Endothelial cell (in vitro differentiated cells): Measurements from ENCODE around the gene NFKBIE. TPM values are rescaled to one million over a fixed set of nuclear protein-coding genes. Genes with fewer than 3 reads are reported as not detected.
A peak's percentile ranks its signal among the peaks of the same experiment; 100 is the strongest.

Experiments used
- DNase-seq: peaks from one replicate; pipeline ENCODE4 v3.0.0; 2021; ENCODE audit warnings: low spot score
- H3K27ac Mint-ChIP-seq: one replicate; pipeline ENCODE4 v1.8.0; 2021; ENCODE audit warnings: mixed read lengths, inconsistent platforms; ENCODE audit not compliant: unreplicated experiment
- H3K27me3 Mint-ChIP-seq: one replicate; pipeline ENCODE4 v1.8.0; 2021; ENCODE audit warnings: mild to moderate bottlenecking, moderate library complexity, mixed read lengths, inconsistent platforms; ENCODE audit not compliant: unreplicated experiment
- H3K36me3 Mint-ChIP-seq: one replicate; pipeline ENCODE4 v1.8.0; 2021; ENCODE audit warnings: mild to moderate bottlenecking, low read depth, mixed read lengths, inconsistent platforms; ENCODE audit not compliant: unreplicated experiment
- H3K4me1 Mint-ChIP-seq: one replicate; pipeline ENCODE4 v1.8.0; 2021; ENCODE audit warnings: mild to moderate bottlenecking, mixed read lengths, inconsistent platforms; ENCODE audit not compliant: unreplicated experiment
- H3K4me3 Mint-ChIP-seq: one replicate; pipeline ENCODE4 v1.8.0; 2021; ENCODE audit warnings: mild to moderate bottlenecking, mixed read lengths, inconsistent platforms; ENCODE audit not compliant: unreplicated experiment
- H3K9me3 Mint-ChIP-seq: one replicate; pipeline ENCODE4 v1.8.0; 2021; ENCODE audit warnings: mixed read lengths, inconsistent platforms; ENCODE audit not compliant: unreplicated experiment
- total RNA-seq: library from RNA; stranded (reverse); fragmentation: NEBNext Ultra II Directional; extraction: Animal tissue kit (Norgen Biotek cat#: 25700); gene quantifications from one replicate; pipeline ENCODE4 v1.2.1, GENCODE V29; 2021; ENCODE audit not compliant: unreplicated experiment
- TF ChIP-seq, protein P1 (sequence below): fragments of 200-600 bp; sonication (generic); IDR thresholded peaks from one replicate; pipeline ENCODE4 v1.5.0; 2021; ENCODE audit warnings: antibody characterized with exemption; ENCODE audit not compliant: unreplicated experiment

The NFKBIE gene
- total RNA-seq, 1 donor from 2014 or later = 16.7 TPM

GRCh38 chr6:44301782-44302564 lies 36.6 kb upstream of the NFKBIE start:
- Mint-ChIP-seq H3K27me3 (peaks cover 7% of the 10 kb centered on the region), H3K36me3 (peaks cover 23% of the 10 kb centered on the region), H3K4me3 (no peak overlapping the region), H3K4me1 (peaks cover 3% of the 10 kb centered on the region), H3K27ac (no peak overlapping the region), H3K9me3 (no peaks in the 10 kb centered on the region)
- no peak for DNase-seq
- TF ChIP-seq, protein P1, sequence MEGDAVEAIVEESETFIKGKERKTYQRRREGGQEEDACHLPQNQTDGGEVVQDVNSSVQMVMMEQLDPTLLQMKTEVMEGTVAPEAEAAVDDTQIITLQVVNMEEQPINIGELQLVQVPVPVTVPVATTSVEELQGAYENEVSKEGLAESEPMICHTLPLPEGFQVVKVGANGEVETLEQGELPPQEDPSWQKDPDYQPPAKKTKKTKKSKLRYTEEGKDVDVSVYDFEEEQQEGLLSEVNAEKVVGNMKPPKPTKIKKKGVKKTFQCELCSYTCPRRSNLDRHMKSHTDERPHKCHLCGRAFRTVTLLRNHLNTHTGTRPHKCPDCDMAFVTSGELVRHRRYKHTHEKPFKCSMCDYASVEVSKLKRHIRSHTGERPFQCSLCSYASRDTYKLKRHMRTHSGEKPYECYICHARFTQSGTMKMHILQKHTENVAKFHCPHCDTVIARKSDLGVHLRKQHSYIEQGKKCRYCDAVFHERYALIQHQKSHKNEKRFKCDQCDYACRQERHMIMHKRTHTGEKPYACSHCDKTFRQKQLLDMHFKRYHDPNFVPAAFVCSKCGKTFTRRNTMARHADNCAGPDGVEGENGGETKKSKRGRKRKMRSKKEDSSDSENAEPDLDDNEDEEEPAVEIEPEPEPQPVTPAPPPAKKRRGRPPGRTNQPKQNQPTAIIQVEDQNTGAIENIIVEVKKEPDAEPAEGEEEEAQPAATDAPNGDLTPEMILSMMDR = no peak

DNA sequence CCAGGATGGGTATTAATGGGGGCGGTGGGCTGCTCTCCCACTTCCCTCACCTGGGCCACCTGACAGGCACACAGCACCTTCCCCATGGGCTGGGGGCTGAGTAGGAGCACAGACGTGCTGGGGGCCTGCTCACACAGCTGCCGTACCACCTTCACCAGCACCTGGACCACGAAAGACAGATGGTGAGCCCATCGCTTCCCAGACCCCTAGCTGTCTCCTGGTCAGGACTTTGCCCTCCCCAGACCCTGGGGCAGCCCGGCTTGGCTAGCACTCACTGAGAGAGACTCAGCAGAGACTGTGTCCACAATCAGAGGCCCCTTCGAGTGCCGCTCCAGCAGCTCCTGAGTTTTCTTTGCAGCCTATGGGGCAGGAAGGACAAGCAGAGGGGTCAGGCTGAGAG lies 35.8 kb upstream of the NFKBIE start:
- Mint-ChIP-seq H3K27me3 (peaks cover 15% of the 10 kb centered on the region), H3K27ac (no peak overlapping the region), H3K4me3 (no peak overlapping the region), H3K9me3 (no peaks in the 10 kb centered on the region), H3K4me1 (peaks cover 3% of the 10 kb centered on the region), H3K36me3 (peaks cover 23% of the 10 kb centered on the region)
- TF ChIP-seq, protein P1 = no peak
- no peak for DNase-seq

DNA sequence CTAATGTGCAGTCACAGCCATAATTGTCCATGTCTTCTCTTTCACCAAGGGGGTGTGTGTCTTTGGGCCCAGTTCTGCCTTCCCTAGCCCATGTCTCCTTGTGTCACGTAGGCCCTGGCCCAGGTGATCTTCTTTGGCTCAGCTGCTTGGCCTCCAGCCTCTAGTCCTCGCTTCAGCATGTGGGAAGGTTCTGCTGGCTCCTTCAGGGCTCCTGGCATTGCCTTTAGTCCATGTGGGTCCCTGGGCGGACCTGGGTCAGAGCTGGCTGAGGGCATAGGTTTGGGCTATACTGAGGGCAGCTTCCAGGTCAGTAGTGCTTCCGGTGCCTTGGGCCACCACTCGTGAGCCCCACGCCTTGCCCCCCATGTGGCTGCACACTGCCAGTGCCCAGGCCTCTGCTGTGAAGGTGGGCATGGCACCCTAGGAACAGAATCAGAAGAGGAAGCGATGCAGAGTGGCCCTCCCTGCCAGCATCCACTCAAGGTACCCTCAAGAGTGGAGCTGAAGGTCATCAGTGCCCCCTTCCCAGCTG lies 35.0 kb upstream of the NFKBIE start:
- DNase-seq = no peak
- Mint-ChIP-seq H3K4me3 (peak overlapping the region; percentile 62), H3K27ac (no peak overlapping the region), H3K27me3 (peaks cover 15% of the 10 kb centered on the region), H3K9me3 (no peaks in the 10 kb centered on the region), H3K4me1 (peaks cover 3% of the 10 kb centered on the region), H3K36me3 (peaks cover 18% of the 10 kb centered on the region)
- TF ChIP-seq, protein P1 = no peak

DNA sequence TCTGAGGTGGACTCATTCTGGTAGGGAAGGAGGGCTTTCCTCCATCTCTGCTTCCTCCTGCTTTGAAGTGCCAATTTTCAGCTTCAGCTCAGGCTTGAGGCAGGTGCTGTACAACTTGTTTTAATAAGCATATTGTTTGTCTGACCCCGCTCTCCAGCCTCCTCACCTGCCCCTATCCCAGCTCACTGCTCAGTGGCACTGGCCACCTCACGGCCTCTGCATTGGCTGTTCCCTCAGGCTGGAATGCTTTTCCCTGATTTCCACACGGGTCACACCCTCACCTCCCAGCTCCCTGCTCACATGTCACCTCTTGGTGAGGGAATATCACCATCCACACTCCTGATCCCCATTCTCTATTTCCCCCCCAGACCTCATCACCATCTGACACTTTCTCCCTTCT lies 33.5 kb upstream of the NFKBIE start:
- H3K4me3 Mint-ChIP-seq = peak overlapping the region; percentile 65
- no peaks in the 10 kb centered on the region for H3K9me3 Mint-ChIP-seq
- H3K4me1 Mint-ChIP-seq = peaks cover 3% of the 10 kb centered on the region
- H3K36me3 Mint-ChIP-seq = peaks cover 16% of the 10 kb centered on the region
- peaks cover 15% of the 10 kb centered on the region for H3K27me3 Mint-ChIP-seq
- DNase-seq = no peak
- TF ChIP-seq, protein P1 = no peak
- H3K27ac Mint-ChIP-seq = no peak overlapping the region
